GM18858 (cell line): ENCODE measurements around the gene GOLGA7B.

ENCODE experiments used
- ATAC-seq: cut with Tn5 transposase; IDR thresholded peaks from one replicate; pipeline ENCODE4 v1.9.1; 2021; ENCODE audit not compliant: unreplicated experiment

Gene GOLGA7B

GRCh38 chr10:97849687-97850402 is at the start of gene GOLGA7B:
Gene GOLGA7B, plus strand, starts transcription at chr10:97849843. Its CDS starts 461 bp downstream, at chr10:97850304.
- no peak for ATAC-seq

- no peak for ATAC-seq
These were observed 49.2 kb upstream of the GOLGA7B start for GRCh38 chr10:97800474-97800873.

GRCh38 chr10:97801422-97801821 is 48.2 kb upstream of the GOLGA7B start:
- ATAC-seq, result no peak

GRCh38 chr10:97805096-97805884 is 44.4 kb upstream of the GOLGA7B start:
- no peak for ATAC-seq

GRCh38 chr10:97805949-97806348 is 43.7 kb upstream of the GOLGA7B start:
- no peak for ATAC-seq

- no peak for ATAC-seq
These were observed 39.2 kb upstream of the GOLGA7B start for GRCh38 chr10:97810446-97810845.

- no peak for ATAC-seq
These were observed 37.7 kb upstream of the GOLGA7B start for GRCh38 chr10:97811958-97812357.

GRCh38 chr10:97812696-97813095 is 36.9 kb upstream of the GOLGA7B start:
- no peak for ATAC-seq

- ATAC-seq, result no peak
These were observed 36.3 kb upstream of the GOLGA7B start for GRCh38 chr10:97813311-97813710.

- no peak for ATAC-seq
These were observed 34.6 kb upstream of the GOLGA7B start for GRCh38 chr10:97814996-97815395.

- ATAC-seq, result no peak
These were observed 33.0 kb upstream of the GOLGA7B start for GRCh38 chr10:97816609-97817008.

- ATAC-seq, result no peak
These were observed 31.1 kb upstream of the GOLGA7B start for GRCh38 chr10:97818572-97818971.

GRCh38 chr10:97820096-97820704 is 29.4 kb upstream of the GOLGA7B start:
- no peak for ATAC-seq

GRCh38 chr10:97821308-97822038 is 28.2 kb upstream of the GOLGA7B start:
- ATAC-seq, result no peak

GRCh38 chr10:97822261-97822687 is 27.4 kb upstream of the GOLGA7B start:
- ATAC-seq, result no peak

GRCh38 chr10:97823734-97824133 is 25.9 kb upstream of the GOLGA7B start:
- ATAC-seq, result no peak

- ATAC-seq, result no peak
These were observed 24.5 kb upstream of the GOLGA7B start for GRCh38 chr10:97825020-97825760.

- ATAC-seq, result no peak
These were observed 22.8 kb upstream of the GOLGA7B start for GRCh38 chr10:97826892-97827291.

GRCh38 chr10:97827702-97828291 is 21.8 kb upstream of the GOLGA7B start:
- ATAC-seq, result no peak

GRCh38 chr10:97828721-97829120 is 20.9 kb upstream of the GOLGA7B start:
- ATAC-seq, result no peak
